SK-N-SH (cell line): ENCODE measurements around the gene CLCN6. TPM values are rescaled to one million over a fixed set of nuclear protein-coding genes. Genes with fewer than 3 reads are reported as not detected.

ENCODE experiments used
- CTCF ChIA-PET: fragments of 300-600, 350-600 bp; formaldehyde crosslinking; extraction: SDS; loops from one replicate; lab custom pipeline; 2021; lab: Yijun Ruan, JAX
- POLR2A ChIA-PET: fragments of 350-600 bp; sonication (Branson Sonifier 250); formaldehyde crosslinking; extraction: SDS; loops from one replicate; lab custom pipeline; 2020; ENCODE audit warnings: antibody characterized with exemption, inconsistent platforms; lab: Yijun Ruan, JAX
- DNase-seq: peaks from one replicate; pipeline ENCODE4 v3.0.0; 2012
- H2AFZ ChIP-seq: fragments of 200-600 bp; sonication (generic); 2 replicates; pipeline ENCODE4 v1.8.1; 2016; ENCODE audit warnings: antibody characterized with exemption, mild to moderate bottlenecking, low read depth
- H3F3A ChIP-seq: fragments of 200-600 bp; sonication (generic); replicated peaks from 2 replicates; pipeline ENCODE3; 2016; ENCODE audit warnings: antibody characterized with exemption, mild to moderate bottlenecking; ENCODE audit not compliant: insufficient read depth
- H3K27ac ChIP-seq, 2 experiments: fragments of 200-500 bp in 1 of 2; fragments of 200-600 bp in 1 of 2; sonication (Bioruptor generic) in 1 of 2; sonication (generic), shearing (Covaris generic) in 1 of 2; 2 replicates each; pipeline versions ENCODE4 v1.5.1 to v1.6.1; 2014 to 2016; ENCODE audit warnings: low read depth in 2 of 2, inconsistent platforms in 1 of 2, low read length in 1 of 2, mild to moderate bottlenecking in 1 of 2, mixed read lengths in 1 of 2
- H3K27me3 ChIP-seq: fragments of 200-600 bp; sonication (generic), shearing (Covaris generic); 2 replicates; pipeline ENCODE4 v1.6.1; 2016; ENCODE audit warnings: mixed run types; ENCODE audit not compliant: insufficient read depth
- H3K36me3 ChIP-seq, 2 experiments: fragments of 200-500 bp in 1 of 2; fragments of 200-600 bp in 1 of 2; sonication (Bioruptor generic) in 1 of 2; sonication (generic) in 1 of 2; replicated peaks in 1 of 2; 2 replicates each; pipeline versions ENCODE3 to v1.5.1; 2014 to 2016; ENCODE audit warnings: low read length in 1 of 2, mild to moderate bottlenecking in 1 of 2; ENCODE audit not compliant: insufficient read depth in 2 of 2, control insufficient read depth in 1 of 2
- H3K4me1 ChIP-seq, 2 experiments: fragments of 200-500 bp in 1 of 2; fragments of 200-600 bp in 1 of 2; sonication (Bioruptor generic) in 1 of 2; sonication (generic), shearing (Covaris generic) in 1 of 2; 2 replicates each; pipeline versions ENCODE4 v1.5.1 to v1.6.1; 2014 to 2016; ENCODE audit warnings: low read depth in 1 of 2, low read length in 1 of 2, mixed run types in 1 of 2; ENCODE audit not compliant: insufficient read depth in 2 of 2, control insufficient read depth in 1 of 2
- H3K4me2 ChIP-seq: fragments of 200-600 bp; sonication (generic), shearing (Covaris generic); 2 replicates; pipeline ENCODE4 v1.6.1; 2017; ENCODE audit warnings: mixed run types
- H3K4me3 ChIP-seq, 2 experiments: fragments of 200-500 bp in 1 of 2; fragments of 200-600 bp in 1 of 2; sonication (Bioruptor generic) in 1 of 2; sonication (generic), shearing (Covaris generic) in 1 of 2; 2 replicates each; pipeline versions ENCODE4 v1.5.1 to v1.8.1; 2014 to 2016; ENCODE audit warnings: low read depth in 2 of 2, inconsistent platforms in 1 of 2, low read length in 1 of 2, mild to moderate bottlenecking in 1 of 2, mixed read lengths in 1 of 2, moderate library complexity in 1 of 2
- H3K79me2 ChIP-seq: fragments of 200-600 bp; sonication (generic); 2 replicates; pipeline ENCODE4 v1.8.1; 2017; ENCODE audit warnings: mild to moderate bottlenecking; ENCODE audit not compliant: insufficient read depth
- H3K9ac ChIP-seq: fragments of 200-600 bp; sonication (generic); 2 replicates; pipeline ENCODE4 v1.6.1; 2017; ENCODE audit warnings: mixed run types
- H3K9me2 ChIP-seq: fragments of 200-600 bp; sonication (generic); 2 replicates; pipeline ENCODE4 v1.6.1; 2017; ENCODE audit warnings: mixed run types
- H3K9me3 ChIP-seq: fragments of 200-600 bp; sonication (generic); 2 replicates; pipeline ENCODE4 v1.6.1; 2017; ENCODE audit warnings: mixed run types, mild to moderate bottlenecking, moderate library complexity
- H4K20me1 ChIP-seq: fragments of 200-600 bp; sonication (generic); 2 replicates; pipeline ENCODE4 v1.6.1; 2017; ENCODE audit warnings: mild to moderate bottlenecking, mixed run types; ENCODE audit not compliant: insufficient read depth
- ELF1 ChIP-seq: IDR thresholded peaks from 2 replicates; pipeline ENCODE4 v1.4.0; 2012
- EP300 ChIP-seq, 2 experiments: IDR thresholded peaks; 2 replicates each; pipeline versions ENCODE4 v1.4.0 to v1.6.1; 2012; ENCODE audit warnings: borderline replicate concordance in 1 of 2, low read depth in 1 of 2, low read length in 1 of 2
- FOXM1 ChIP-seq: IDR thresholded peaks from 2 replicates; pipeline ENCODE4 v1.4.0; 2012; ENCODE audit warnings: low read depth, mild to moderate bottlenecking
- GABPA ChIP-seq: IDR thresholded peaks from 2 replicates; pipeline ENCODE4 v1.4.0; 2012; ENCODE audit warnings: low read depth, mild to moderate bottlenecking
- IRF3 ChIP-seq: fragments of 150-350 bp; IDR thresholded peaks from 2 replicates; pipeline ENCODE4 v1.6.1; 2016; ENCODE audit warnings: mild to moderate bottlenecking, low read depth, low read length
- JUND ChIP-seq: IDR thresholded peaks from 2 replicates; pipeline ENCODE4 v1.4.0; 2012
- MEF2A ChIP-seq: IDR thresholded peaks from 2 replicates; pipeline ENCODE4 v1.4.0; 2012; ENCODE audit warnings: low read depth, borderline replicate concordance
- NFIC ChIP-seq: IDR thresholded peaks from 2 replicates; pipeline ENCODE4 v1.4.0; 2012; ENCODE audit warnings: borderline replicate concordance
- PBX3 ChIP-seq: IDR thresholded peaks from 2 replicates; pipeline ENCODE4; 2012
- RAD21 ChIP-seq: IDR thresholded peaks from 2 replicates; pipeline ENCODE4 v1.6.1; 2012; ENCODE audit warnings: mild to moderate bottlenecking, low read length
- REST ChIP-seq: IDR thresholded peaks from 2 replicates; pipeline ENCODE4 v1.6.1; 2012; ENCODE audit warnings: mild to moderate bottlenecking, low read depth, low read length, moderate library complexity
- SMC3 ChIP-seq: IDR thresholded peaks from 2 replicates; pipeline ENCODE4 v1.6.1; 2012; ENCODE audit warnings: low read depth, low read length, improper control_type of control experiment
- TAF1 ChIP-seq: IDR thresholded peaks from 2 replicates; pipeline ENCODE4 v1.6.1; 2012; ENCODE audit warnings: low read depth, mild to moderate bottlenecking, low read length, moderate library complexity, borderline replicate concordance
- TEAD4 ChIP-seq: IDR thresholded peaks from 2 replicates; pipeline ENCODE4 v1.4.0; 2012; ENCODE audit warnings: mild to moderate bottlenecking, borderline replicate concordance; ENCODE audit not compliant: insufficient read depth
- USF1 ChIP-seq: IDR thresholded peaks from 2 replicates; pipeline ENCODE4 v1.4.0; 2012; ENCODE audit warnings: low read depth, borderline replicate concordance
- USF2 ChIP-seq: fragments of 150-350 bp; IDR thresholded peaks from 2 replicates; pipeline ENCODE4 v1.6.1; 2017; ENCODE audit warnings: antibody characterized with exemption, low read length, low read depth, borderline replicate concordance
- YY1 ChIP-seq: IDR thresholded peaks from 2 replicates; pipeline ENCODE4 v1.4.0; 2012; ENCODE audit warnings: low read depth, mild to moderate bottlenecking
- WGBS: methylation state at CpG from one replicate; pipeline ENCODE4 v1.1.6; 2017; ENCODE audit warnings: low lambda C conversion rate; 5-methylcytosine and 5-hydroxymethylcytosine counted together
- polyA plus RNA-seq, 3 experiments: library from polyadenylated mRNA; depleted of rRNA; stranded (reverse); fragments of >200 nt; gene quantifications; 2 replicates each; pipeline ENCODE4 v1.2.3, GENCODE V29; 2012

The CLCN6 gene
- polyA plus RNA-seq, 1 of the 3 experiments (the other 2 are of a cell fraction) = 7.4 TPM

- H3F3A ChIP-seq = no peaks in the 10 kb centered on the region
- DNase-seq = no peak
- ChIA-PET POLR2A (interaction anchor here (2.3 kb wide), 1 partner anchor 57 kb away, joined by 8 read pairs; no protein-coding TSS in a partner anchor), CTCF (interaction anchor here (0.8 to 2.5 kb wide), 2 partner anchors 13 kb away, joined by 3 to 8 read pairs; no protein-coding TSS in a partner anchor)
- no peaks in the 10 kb centered on the region for H3K9me3 ChIP-seq
- H3K4me1 ChIP-seq = peaks cover 0 to 20% of the 10 kb centered on the region in 2 experiments; a peak in 1 of 4 replicates
- no peak overlapping the region for H3K27ac ChIP-seq
- no peaks in the 10 kb centered on the region for H3K36me3 ChIP-seq
- H3K9me2 ChIP-seq = no peaks in the 10 kb centered on the region
- no peak overlapping the region for H3K4me2 ChIP-seq
- H2AFZ ChIP-seq = no peak overlapping the region
- H3K4me3 ChIP-seq = no peak overlapping the region
- H4K20me1 ChIP-seq = no peaks in the 10 kb centered on the region
- no peaks in the 10 kb centered on the region for H3K27me3 ChIP-seq
- TF ChIP-seq YY1 (no peak), GABPA (no peak), MEF2A (no peak), REST (no peak), USF1 (no peak), FOXM1 (no peak), EP300 (IDR thresholded peaks at IDR 0.05; ENCODE audit: borderline replicate concordance in 1 of 2, low read depth in 1 of 2, low read length in 1 of 2) (no peak), JUND (no peak), TAF1 (no peak), NFIC (no peak), USF2 (no peak), ELF1 (no peak), SMC3 (no peak), PBX3 (no peak), IRF3 (no peak), TEAD4 (no peak), RAD21 (no peak)
- no peak overlapping the region for H3K9ac ChIP-seq
- WGBS = 71% methylated on average over 7 of the region's 7 CpGs
- no peaks in the 10 kb centered on the region for H3K79me2 ChIP-seq
Observed at GRCh38 chr1:11851180-11851579, 45.2 kb downstream of the CLCN6 start.
